ENCODE measurements around the gene CEP350.
"Not testable (repeated sequence)": the region's sequence is repeated elsewhere in the genome, so short reads cannot be mapped to it uniquely, and the experiment has no call there.

Gene CEP350

GRCh38 chr1:180116964-180117763 lies 162.6 kb downstream of the CEP350 start:
- DNase-seq (ENCODE audit: low spot score), result no peak

GRCh38 chr1:180117764-180118116 lies 163.1 kb downstream of the CEP350 start:
- no peak for DNase-seq (ENCODE audit: low spot score)

GRCh38 chr1:180119837-180120236 lies 165.2 kb downstream of the CEP350 start:
- no peak for DNase-seq (ENCODE audit: low spot score)

GRCh38 chr1:180123463-180123936 lies 168.9 kb downstream of the CEP350 start:
- DNase-seq (ENCODE audit: low spot score), result no peak

- DNase-seq (ENCODE audit: low spot score), result no peak
Measured at GRCh38 chr1:180130651-180131050, 176.0 kb downstream of the CEP350 start.

- no peak for DNase-seq (ENCODE audit: low spot score)
Measured at GRCh38 chr1:180131510-180131909, 176.9 kb downstream of the CEP350 start.

- no peak for DNase-seq (ENCODE audit: low spot score)
Measured at GRCh38 chr1:180133193-180133592, 178.6 kb downstream of the CEP350 start.

GRCh38 chr1:180133688-180134087 lies 179.1 kb downstream of the CEP350 start:
- not testable (repeated sequence) for DNase-seq (ENCODE audit: low spot score)

GRCh38 chr1:180135535-180135934 lies 180.9 kb downstream of the CEP350 start:
- DNase-seq (ENCODE audit: low spot score), result no peak

- DNase-seq (ENCODE audit: low spot score), result no peak
Measured at GRCh38 chr1:180136331-180136967, 181.8 kb downstream of the CEP350 start.

- no peak for DNase-seq (ENCODE audit: low spot score)
Measured at GRCh38 chr1:180136968-180137356, 182.4 kb downstream of the CEP350 start.

GRCh38 chr1:180137776-180138175 lies 183.2 kb downstream of the CEP350 start:
- DNase-seq (ENCODE audit: low spot score), result no peak

GRCh38 chr1:180141381-180141934 lies 186.8 kb downstream of the CEP350 start:
- no peak for DNase-seq (ENCODE audit: low spot score)

GRCh38 chr1:180143359-180143758 lies 188.7 kb downstream of the CEP350 start:
- no peak for DNase-seq (ENCODE audit: low spot score)

- no peak for DNase-seq (ENCODE audit: low spot score)
Measured at GRCh38 chr1:180144659-180145357, 190.2 kb downstream of the CEP350 start.

GRCh38 chr1:180145446-180145845 lies 190.8 kb downstream of the CEP350 start:
- no peak for DNase-seq (ENCODE audit: low spot score)

GRCh38 chr1:180150982-180151381 lies 196.4 kb downstream of the CEP350 start:
- DNase-seq (ENCODE audit: low spot score), result no peak

- no peak for DNase-seq (ENCODE audit: low spot score)
Measured at GRCh38 chr1:180151508-180151907, 196.9 kb downstream of the CEP350 start.

- no peak for DNase-seq (ENCODE audit: low spot score)
Measured at GRCh38 chr1:180152588-180152987, 198.0 kb downstream of the CEP350 start.

GRCh38 chr1:180153032-180153431 lies 198.4 kb downstream of the CEP350 start:
- DNase-seq (ENCODE audit: low spot score), result no peak

- DNase-seq (ENCODE audit: low spot score), result no peak
Measured at GRCh38 chr1:180154003-180154324, 199.4 kb downstream of the CEP350 start.

- peak; percentile 78 for DNase-seq (ENCODE audit: low spot score)
Measured at GRCh38 chr1:180154325-180155181, 199.9 kb downstream of the CEP350 start, which contains the start of gene QSOX1. TSS of gene QSOX1 (plus strand) at chr1:180154869. CDS start at chr1:180154908, 39 bp downstream.
